HG02840 (cell line): ENCODE data around the gene ADK.
"Not testable (repeated sequence)": the region's sequence is repeated elsewhere in the genome, so short reads cannot be mapped to it uniquely, and the experiment has no call there.

Experiments
- ATAC-seq: cut with Tn5 transposase; IDR thresholded peaks from one replicate; pipeline ENCODE4 v1.9.1; 2021; ENCODE audit warnings: mild to moderate bottlenecking, moderate library complexity, moderate number of reproducible peaks; ENCODE audit not compliant: unreplicated experiment, low FRiP score

Gene ADK

GRCh38 chr10:74335501-74335900 is 184.5 kb downstream of the ADK start:
- ATAC-seq: no peak

- no peak for ATAC-seq
These were observed 186.5 kb downstream of the ADK start for GRCh38 chr10:74337330-74338016.

- ATAC-seq: no peak
These were observed 192.0 kb downstream of the ADK start for GRCh38 chr10:74342991-74343390.

DNA sequence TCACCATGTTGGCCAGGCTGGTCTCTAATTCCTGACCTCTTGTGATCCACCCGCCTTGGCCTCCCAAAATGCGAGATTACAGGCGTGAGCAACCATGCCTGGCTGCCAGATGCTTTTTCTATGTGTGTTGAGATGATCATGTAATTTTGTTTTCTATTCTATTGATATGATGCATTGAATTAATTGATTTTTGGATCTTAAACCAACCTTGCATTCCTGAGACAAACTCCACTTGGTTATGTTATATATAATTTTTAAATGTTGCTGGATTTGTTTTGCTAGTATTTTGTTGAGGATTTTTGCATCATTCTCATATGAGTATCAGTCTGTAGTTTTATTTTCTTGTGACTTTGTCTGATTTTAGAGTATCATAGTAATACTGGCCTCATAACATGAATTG is 192.8 kb downstream of the ADK start:
- ATAC-seq: no peak

- ATAC-seq: no peak
These were observed 193.3 kb downstream of the ADK start for GRCh38 chr10:74344306-74344705.

DNA sequence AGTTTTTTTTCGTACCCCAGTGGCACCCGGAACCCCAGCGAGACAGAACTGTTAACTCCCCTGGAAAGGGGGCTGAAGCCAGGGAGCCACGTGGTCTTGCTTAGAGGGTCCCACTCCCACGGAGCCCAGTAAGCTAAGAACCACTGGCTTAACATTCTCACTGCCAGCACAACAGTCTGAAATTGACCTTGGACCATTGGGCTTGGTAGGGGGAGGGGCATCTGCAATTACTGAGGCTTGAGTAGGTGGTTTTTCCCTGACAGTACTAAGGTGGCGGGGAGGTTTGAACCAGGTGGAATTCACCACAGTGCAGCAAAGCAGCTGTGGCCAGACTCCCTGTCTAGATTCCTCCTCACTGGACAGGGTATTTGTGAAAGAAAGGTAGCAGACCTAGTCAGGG is 196.5 kb downstream of the ADK start:
- no peak for ATAC-seq

- ATAC-seq: not testable (repeated sequence)
These were observed 202.0 kb downstream of the ADK start for GRCh38 chr10:74353021-74353420.

GRCh38 chr10:74361678-74362077 is 210.7 kb downstream of the ADK start:
- no peak for ATAC-seq

GRCh38 chr10:74363727-74364126 is 212.7 kb downstream of the ADK start:
- ATAC-seq: no peak

- ATAC-seq: no peak
These were observed 214.1 kb downstream of the ADK start for GRCh38 chr10:74365109-74365508.

- ATAC-seq: no peak
These were observed 220.7 kb downstream of the ADK start for GRCh38 chr10:74371696-74372095.

DNA sequence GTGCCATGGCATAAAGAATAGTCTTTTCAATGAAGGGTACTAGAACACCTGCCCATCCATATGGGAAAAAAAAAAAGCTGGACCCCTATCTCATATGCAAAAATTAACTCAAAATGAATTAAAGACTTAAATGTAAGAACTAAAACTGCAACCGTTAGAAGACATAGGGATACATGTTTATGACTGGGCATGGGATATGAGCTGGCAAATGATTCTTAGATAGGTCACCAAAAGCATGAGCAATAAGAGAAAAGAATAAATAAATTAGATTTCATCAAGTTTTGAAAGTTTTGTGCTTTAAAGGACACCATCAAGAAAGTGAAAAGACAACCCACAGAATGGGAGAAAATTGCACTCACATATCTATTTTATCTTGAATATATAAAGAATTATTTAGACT is 222.0 kb downstream of the ADK start:
- no peak for ATAC-seq

DNA sequence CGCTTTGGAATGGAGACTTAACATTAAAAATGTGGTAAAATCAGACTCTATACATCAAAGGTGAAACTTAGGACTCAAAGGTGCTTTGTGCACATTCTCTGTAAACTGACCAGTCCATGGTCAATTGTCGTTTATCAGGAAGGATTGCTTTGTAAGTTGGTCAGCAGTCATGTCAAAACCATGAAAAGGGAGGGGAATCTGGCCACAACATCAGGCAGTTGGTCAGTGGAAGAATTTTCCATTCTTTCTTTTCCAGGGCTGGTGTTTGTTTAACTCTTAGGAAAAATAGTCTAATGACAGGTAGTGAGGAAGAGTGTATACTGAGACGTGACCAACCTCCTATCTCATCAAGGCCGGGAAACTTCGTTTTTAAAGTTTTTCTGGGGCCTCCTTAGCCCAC is 226.5 kb downstream of the ADK start:
- no peak for ATAC-seq

DNA sequence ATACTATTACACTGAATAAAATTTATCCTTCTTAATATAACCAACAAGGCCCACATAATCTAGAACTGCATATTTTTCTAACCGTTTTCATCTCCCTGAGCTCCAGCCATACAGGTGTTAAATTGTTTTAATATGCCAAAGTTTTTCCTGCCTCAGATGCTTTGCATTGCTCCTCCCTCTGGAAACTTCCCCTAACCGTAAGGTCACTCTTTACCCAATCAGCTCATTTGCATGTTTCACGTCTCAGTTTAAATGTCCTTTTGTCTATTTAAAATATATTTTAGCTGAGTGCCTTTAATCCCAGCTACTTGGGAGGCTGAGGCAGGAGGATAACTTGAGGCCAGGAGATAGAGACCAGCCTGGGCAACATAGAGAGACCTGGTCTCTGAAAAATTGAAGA is 228.5 kb downstream of the ADK start:
- no peak for ATAC-seq

GRCh38 chr10:74380795-74381194 is 229.8 kb downstream of the ADK start:
- no peak for ATAC-seq

DNA sequence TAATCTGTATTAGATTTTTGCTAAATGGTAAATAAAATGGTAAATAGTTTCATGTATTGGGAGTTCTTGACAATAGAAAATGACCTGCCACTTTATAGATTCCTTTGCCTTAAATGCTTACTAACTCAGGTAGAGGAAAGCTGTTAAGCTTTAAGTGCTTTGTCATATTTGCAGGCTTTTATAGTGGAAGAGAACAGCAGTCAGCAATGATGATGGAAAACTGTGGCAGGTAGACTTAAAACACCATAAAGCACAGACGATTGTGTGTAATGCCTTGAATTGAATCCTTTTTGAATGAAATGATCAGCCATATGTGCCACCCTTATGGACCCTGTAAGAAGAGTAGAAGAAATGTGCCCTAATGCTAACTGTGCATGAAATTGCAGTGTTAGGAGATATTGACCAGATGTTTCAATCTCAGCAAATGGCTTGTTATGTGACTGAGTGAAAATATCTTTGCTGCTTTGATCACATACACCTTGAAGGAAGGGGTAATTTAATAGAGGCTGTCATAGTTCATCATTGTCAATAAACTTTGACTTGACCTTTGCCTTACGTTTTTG is 230.4 kb downstream of the ADK start:
- ATAC-seq: no peak

- no peak for ATAC-seq
These were observed 231.6 kb downstream of the ADK start for GRCh38 chr10:74382663-74383062.

DNA sequence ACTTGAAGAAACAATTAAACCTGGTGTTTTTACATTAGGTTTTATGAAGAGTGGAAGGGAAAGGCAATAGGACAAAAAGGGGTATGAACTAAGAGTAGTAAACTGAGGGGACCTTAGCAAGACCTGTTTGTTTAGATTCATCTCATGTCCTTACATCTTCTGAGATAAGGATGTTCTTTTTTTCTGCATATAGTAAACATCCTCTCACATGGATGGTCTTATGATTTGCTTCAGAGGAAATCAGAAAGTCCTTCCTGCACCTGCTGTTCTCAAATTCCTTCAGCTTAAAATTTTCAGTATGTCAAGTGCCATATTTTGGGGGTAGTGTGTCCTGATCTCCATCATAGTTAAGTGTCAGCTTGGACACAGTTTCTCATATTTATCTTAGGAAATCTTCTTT is 232.6 kb downstream of the ADK start:
- ATAC-seq: no peak

DNA sequence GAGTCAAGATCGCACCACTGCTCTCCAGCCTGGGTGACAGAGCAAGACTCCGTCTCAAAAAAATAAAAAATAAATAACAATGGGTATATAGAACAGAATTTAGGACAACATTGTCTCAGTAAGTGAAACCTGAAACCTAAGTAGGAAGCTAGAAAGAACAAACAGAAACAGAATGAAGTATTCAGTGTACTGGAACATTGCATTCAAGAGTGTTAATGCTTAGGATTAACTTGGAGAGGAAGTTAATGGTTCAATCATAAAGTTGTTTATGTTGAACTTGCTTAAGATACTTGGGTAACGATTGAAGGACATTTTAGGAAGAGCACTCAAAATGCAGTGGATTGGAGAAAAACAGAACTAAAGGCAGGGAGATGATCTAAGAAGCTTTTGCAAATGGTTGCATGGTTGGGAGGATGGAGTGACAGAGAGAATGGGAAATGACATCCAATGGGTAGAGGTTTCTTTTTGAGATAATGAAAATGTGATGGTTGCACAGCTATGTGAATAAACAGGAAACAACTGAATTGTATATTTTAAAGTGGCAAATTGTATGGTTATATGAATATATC is 233.7 kb downstream of the ADK start:
- ATAC-seq: no peak

DNA sequence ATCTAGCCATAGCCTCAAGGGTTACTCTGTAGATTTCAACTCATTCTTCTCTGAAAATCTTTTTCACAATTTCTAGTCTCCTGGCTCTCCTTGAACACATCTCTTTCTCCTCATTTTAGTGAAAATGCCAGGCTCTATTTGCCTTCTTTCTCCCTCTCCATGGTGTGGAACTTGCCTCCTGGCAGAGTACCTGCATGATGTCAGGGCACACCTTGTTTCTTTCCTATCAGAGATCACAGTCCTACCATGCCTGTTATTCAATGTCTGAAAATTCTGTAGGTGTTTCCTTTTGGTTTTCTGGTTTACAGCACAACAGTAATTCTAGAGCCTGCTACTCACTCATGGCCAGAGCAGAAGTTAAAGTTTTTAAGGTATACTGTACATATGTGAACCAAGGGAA is 237.8 kb downstream of the ADK start:
- no peak for ATAC-seq

GRCh38 chr10:74391786-74392185 is 240.8 kb downstream of the ADK start:
- no peak for ATAC-seq

DNA sequence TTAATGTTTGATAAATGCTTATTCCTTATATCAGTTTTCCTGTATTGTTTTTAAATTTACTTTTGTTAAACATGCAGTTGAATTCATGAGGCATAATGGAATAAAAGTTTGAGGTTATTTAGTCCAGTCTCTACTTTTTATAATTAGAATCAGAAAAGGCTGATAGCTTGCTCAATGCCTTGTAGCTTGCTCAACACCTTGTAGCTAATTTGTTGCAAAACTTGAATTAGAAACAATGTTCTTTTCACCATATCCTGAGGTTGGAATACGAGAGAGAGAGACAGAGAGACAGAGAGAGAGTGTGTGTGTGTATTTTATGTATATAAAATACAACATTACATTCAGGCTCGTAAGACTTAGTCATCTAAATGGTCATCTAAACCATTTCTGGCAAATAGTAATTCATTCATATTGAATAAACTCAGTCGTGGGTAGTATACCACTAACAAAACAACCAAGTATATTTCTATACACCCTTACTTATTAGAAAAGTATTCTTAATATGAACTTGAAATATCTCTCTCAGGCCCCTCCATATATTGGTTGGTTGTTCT is 243.5 kb downstream of the ADK start:
- ATAC-seq: no peak
